Measurements from ENCODE around the gene SRGAP2C. TPM values are rescaled to one million over a fixed set of nuclear protein-coding genes. Genes with fewer than 3 reads are reported as not detected.
"Not testable (repeated sequence)": the region's sequence is repeated elsewhere in the genome, so short reads cannot be mapped to it uniquely, and the experiment has no call there.

The SRGAP2C gene
- total RNA-seq, 1 donor from 2014 or later, result 20.0 TPM

DNA sequence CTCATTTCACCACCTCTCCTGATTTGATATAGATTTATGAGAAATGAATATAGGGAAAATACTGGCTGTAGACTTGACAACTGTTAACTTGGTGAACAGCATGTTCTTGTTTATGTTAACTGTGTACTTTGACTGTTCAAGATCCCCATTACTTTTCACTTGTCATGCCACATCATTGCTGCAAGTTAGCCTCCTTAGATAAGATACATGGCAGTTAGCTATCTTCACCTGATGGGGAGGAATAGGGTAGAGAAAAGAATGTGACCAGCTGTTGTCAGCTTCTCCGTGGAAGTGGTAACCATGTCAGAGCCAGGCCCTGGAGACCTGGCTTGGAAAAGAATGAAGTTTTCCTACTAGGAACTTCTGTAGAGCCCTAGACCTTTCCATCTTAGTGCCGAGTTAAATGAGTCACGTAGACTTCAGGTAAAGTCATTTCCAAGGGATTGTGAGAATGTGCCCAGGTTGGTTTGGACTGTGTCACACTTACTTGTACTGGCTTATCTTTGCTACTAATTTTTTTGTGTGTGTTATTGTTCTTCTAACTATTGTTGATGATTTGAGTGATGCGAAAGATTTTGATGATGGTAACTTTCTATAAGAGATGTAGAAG lies 41.6 kb downstream of the SRGAP2C start:
- DNase-seq (ENCODE audit: low read depth, low spot score), result not testable (repeated sequence)

DNA sequence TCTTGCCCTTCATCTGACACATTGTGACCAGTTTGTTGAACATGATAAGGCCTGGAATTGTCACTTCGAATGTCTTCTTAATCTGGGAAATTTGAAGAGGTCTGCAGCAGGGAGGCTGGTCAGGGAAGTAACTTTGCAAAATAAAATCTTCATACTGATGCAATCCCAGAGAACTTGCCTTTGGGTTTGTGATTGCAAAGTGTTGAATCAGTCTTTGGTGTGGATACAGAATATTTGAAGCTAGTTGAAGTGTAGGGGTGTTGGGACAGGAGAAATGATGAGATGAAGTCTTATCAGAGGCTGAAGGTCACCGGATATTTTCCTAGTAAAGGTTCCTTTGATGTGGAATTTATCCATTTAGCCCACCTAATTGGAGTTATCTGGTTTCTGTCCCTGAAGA lies 42.1 kb downstream of the SRGAP2C start:
- not testable (repeated sequence) for DNase-seq (ENCODE audit: low read depth, low spot score)

DNA sequence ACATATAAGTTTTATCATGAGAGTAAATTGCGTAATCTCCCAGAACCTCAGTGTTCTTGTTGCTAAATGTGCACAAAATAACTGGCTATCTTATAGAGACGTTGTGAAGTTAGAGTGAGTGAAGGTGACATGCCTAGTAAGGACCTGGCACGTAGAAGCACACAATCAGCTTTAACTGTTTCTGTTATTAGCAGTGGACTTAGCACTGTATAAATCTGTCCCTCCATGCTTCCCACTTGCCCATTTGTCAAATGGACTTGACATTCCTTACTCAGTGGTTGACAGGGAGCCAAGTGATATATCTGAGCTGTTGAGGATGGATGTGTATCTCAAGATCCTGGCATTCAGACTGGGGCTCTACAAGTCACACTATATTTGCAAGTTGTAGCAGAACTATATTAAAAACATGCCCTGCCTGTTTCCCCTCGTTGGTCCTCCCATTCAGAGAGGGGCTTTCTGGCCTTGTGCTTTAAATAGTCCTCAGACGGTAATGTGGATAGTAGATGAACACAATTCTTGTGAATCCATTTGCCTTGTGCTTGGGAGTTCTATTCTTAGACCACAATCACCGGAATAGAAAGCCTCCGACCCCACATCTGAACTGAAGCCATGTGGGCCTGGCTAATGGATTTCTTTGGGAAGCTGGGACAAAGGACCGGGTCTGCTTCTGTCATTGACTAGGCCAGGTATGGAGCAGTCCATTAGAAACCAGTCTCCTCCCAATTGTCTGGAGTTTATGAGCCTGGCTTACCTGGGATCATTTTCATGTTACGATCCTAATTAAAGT lies 43.0 kb downstream of the SRGAP2C start:
- DNase-seq (ENCODE audit: low read depth, low spot score), result not testable (repeated sequence)

DNA sequence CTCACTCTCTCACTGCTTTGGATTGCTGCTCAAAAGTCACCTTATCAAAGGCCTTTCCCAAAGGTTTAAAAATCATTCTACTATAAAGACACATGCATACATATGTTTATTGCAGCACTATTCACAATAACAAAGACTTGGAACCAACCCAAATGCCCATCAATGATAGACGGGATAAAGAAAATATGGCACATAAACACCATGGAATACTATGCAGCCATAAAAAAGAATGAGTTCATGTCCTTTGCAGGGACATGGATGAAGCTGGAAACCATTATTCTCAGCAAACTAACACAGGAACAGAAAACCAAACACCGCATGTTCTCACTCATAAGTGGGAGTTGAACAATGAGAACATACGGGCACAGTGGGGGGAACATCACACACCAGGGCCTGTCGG lies 45.9 kb downstream of the SRGAP2C start:
- not testable (repeated sequence) for DNase-seq (ENCODE audit: low read depth, low spot score)

DNA sequence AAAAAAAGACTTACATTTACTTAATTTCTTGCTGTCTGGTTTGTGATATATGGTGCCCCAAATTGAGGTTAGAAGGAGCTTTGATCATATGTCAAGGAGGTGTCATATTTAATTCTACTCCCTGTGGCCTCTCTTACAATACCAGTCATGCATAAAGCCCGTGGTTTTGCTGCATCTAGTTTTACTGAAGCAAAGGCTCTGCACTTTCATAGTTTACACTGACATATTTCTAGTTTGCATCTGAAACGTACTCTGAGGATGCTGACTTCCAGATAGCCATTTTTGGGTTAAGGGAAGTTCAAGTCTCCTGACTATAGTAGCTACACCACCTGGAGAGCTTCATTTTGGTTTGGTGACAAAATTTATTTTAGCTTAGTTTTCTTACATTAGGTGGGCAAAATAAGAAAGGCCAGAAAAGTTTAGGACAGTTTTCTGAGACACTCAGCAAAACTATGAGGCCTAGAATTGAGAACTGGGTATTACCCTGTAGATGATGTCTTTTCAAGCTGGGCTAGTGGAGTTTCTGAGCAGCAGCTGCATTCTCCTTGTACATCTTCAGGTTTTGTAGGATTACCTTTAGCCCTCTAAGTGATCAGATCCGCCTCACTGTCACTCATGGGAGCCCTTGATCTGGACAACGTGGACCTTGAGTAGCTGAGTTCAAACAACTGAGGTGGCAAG lies 47.8 kb downstream of the SRGAP2C start:
- DNase-seq (ENCODE audit: low read depth, low spot score), result not testable (repeated sequence)

DNA sequence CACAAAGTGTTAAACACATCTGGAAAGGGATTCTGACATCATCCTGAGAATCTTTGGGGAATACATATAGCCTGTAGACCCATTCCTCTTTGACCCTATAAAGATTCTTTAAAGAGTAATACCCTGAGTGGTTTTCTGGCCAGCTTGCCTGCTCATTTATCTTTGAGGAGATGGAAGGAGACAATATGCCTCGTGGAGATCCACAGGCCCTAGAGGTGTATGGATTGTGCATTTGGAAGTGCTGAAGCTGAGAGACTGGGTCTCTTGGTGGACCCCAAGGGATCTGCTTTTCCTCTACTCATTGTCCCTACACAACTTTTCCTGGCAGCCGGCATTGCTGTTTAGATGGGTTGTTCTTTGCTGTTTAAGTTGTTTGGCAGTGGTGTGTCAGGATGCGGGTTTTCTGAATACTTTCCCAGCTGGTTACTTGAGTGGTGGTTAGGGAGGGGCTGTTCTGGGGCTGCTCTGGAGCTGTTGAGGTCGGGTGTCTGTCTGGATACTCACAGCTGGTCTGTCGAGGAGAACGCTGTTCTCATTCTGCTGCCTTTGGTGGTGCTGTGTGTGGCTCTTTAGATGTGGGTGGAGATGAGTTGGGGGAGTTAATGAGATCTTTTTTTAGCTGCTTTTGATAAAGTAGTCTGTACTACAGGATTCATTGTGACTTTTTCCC lies 49.5 kb downstream of the SRGAP2C start:
- DNase-seq (ENCODE audit: low read depth, low spot score), result not testable (repeated sequence)

DNA sequence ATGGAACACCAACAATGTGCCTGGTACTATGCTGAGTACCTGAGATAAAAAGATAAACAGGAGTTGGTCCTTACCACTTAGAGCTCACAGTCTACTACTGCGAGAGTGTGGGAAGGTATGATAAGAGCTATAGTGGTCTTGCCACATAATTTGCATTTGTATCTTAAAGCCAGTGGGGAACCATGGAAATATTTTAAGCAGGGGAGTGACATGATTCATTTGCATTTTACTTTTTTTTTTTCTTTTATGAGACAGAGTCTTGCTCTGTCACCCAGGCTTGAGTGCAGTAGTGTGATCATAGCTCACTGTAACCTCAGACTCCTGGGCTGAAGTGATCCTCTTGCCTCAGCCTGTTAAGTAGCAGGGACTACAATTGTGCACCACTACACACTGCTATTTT lies 53.6 kb downstream of the SRGAP2C start:
- not testable (repeated sequence) for DNase-seq (ENCODE audit: low read depth, low spot score)

DNA sequence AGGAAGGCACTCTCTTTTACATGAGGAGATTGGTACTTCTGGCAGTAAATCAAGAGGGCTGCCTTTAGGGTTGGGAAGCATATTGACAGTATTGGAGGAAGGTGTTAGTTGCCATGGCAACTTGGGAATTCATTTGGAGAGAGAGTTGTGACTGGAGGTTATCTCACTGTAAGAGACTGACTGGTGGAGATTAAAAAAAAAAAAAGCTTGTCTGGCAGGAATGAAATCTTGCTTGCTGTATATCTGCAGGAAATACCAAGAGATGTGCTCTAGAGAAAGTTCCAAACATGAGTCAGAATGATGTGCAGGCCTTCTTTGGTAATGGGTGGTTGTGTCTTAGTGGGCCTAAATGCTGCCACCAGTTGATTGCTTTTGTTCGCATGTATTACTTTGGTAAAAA lies 59.1 kb downstream of the SRGAP2C start:
- DNase-seq (ENCODE audit: low read depth, low spot score), result not testable (repeated sequence)

DNA sequence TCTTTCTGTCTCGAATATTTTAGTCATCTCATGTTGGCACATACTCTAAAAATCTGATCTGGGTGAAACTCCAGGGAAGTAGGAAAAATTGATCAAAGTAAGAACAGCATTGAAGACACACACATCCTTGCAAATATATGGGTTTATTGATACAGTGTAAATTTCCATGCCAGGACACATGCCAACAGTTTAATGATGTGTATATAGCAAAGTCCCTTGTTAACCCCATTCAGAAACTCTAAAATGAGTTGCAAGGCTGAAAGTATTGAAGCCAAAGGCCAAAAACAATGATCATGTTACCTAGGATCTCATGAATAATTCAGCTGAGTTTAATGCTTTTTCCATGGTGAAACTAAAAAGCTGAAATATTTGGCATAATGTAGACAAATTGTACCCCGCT lies 61.6 kb downstream of the SRGAP2C start:
- DNase-seq (ENCODE audit: low read depth, low spot score), result not testable (repeated sequence)

DNA sequence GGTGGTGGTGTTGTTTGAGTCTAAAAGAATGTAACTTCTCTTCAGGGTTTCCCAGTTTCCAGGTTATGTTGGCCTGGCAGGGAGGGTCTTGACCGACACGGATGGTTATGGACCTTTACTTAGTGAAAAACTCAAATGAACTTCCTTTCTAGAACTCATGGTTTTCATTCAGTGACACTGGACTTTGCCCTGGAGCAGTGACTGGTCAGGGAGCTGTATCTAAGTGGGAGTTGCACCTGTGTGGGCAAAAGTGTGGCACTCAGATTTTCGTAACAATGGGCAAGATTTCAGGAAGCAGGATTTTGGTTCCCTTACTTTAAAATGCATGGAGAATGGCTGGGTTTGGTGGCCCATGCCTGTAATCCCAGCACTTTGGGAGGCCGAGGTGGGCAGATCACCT lies 67.9 kb downstream of the SRGAP2C start:
- DNase-seq (ENCODE audit: low read depth, low spot score), result not testable (repeated sequence)

DNA sequence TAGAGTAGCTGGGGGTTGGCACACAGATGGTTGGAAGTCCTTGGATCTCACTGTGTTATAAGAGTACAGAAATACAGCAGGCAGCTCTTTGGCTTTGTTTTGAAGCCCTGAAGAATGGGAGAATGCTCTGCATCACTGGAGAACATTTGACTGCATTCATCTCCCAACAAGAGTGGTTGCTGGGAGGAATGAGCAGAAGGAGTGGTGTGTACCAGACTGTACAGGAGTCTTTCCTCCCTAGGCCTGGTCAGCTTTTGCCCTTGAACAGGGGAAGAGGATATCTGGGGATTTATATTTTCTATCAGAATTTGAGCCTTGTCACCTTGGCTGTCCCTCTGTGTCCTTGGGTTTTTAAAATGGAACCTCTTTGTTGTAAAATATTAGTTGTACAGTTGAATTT lies 69.8 kb downstream of the SRGAP2C start:
- DNase-seq (ENCODE audit: low read depth, low spot score), result not testable (repeated sequence)

DNA sequence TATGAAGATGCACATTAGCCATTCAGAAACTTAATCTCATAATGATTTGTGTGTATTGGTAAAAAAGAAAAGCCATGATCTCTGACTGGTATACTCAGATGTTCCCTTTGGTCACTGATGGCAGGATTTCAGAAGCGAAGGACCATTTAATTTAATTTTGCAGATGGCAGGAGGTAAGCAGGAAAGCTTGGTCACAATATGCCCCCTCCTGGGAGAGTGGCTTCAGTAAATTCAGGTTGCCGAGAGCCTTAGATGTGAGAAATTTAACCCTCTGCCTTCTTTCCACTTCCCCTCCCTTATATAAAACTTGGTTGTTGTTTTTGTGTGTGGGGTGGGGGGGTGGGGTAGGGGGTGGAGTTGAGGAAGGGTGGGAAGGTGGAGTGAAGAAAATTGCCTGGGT lies 72.9 kb downstream of the SRGAP2C start:
- not testable (repeated sequence) for DNase-seq (ENCODE audit: low read depth, low spot score)

DNA sequence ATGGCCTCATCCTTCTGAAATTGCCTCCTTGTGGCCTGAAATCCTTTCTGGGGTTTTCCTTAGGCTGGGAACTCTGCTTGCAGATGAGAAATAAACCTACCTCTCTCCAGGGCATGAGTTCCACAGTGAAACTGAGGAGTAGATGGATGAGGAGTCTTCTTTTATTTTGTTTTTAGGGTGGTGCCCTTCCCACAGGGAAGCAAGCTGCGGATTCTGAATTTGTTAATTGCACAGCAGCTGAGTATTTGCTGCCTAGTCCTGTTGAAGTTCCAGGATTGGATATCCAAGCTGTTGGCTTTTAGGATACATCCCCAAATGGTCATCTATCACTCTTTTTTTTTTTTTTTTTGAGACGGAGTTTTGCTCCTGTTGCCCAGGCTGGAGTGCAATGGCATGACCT lies 73.4 kb downstream of the SRGAP2C start:
- not testable (repeated sequence) for DNase-seq (ENCODE audit: low read depth, low spot score)

DNA sequence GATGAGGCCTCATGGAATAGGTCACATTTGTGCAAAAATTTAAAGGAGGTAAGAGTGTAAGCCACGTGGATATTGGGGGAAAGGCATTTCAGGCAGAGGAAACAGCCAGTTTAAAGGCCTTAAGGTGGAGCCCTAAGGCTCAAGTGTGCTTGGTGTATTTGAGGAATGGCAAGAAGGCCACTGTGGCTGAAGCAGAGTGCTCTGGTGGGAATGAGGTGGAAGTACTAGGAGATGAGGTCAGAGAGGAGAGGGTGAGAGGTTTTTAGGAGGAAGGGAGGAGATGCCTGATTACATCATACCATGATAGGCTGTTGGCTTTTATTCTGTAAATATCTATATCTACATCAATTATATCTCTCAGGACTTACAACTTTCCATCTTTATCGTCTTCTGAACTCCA lies 75.4 kb downstream of the SRGAP2C start:
- DNase-seq (ENCODE audit: low read depth, low spot score), result not testable (repeated sequence)

DNA sequence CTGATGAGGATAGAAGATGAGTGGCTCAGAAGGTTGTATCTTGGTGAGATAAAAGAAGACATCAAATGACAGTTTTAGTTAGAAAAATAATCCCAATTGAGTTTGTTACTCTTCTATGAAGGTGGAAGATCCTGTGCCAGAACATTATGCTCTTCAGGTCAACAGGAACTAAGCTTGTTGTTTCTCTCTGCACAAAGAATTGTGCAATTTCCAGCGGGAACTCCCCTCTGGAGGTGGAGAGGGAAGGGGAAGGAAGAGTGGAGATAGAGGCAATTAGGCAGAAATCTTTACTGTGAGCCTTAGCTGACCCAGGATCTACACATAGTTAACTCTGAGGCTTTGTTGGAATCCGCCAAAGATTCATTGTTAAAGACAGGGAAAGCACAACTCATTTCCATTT lies 77.4 kb downstream of the SRGAP2C start:
- DNase-seq (ENCODE audit: low read depth, low spot score), result not testable (repeated sequence)

DNA sequence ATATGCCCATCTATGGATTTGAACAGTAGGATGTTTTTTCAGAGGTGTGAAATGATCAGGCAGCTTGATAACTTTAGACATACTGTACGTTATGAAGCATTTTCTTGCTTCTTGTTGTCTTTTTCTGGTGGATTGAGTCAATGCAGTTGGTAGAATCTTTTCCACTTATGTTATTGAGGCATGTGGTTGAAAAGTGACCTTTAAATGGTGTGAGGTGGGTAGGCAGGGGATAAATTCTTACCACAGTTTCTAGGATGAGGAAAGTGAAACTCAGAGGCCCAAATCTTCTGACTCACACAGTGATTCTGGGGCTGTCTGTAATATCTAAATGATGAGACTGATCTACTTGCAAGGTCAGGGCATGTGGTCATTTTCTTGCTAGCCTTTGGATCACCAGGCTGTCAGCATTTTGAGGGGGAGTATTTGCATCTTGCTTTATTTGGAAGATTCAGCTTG lies 79.0 kb downstream of the SRGAP2C start:
- not testable (repeated sequence) for DNase-seq (ENCODE audit: low read depth, low spot score)

DNA sequence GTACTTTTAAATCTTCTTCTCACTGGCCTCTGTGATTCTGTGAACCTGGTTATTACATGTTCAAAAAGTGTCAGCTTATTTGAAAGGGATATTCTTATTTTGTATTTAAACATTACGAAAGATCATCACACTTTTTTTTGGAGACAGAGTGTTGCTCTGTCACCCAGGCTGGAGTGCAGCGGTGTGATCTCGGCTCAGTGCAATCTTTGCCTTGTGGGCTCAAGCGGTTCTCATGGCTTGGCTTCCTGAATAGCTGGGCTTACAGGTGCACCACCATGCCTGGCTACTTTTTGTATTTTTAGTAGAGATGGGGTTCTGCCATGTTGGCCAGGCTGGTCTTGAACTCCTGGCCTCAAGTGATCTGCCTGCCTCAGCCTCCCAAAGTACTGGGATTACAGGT lies 82.3 kb downstream of the SRGAP2C start:
- DNase-seq (ENCODE audit: low read depth, low spot score), result not testable (repeated sequence)

DNA sequence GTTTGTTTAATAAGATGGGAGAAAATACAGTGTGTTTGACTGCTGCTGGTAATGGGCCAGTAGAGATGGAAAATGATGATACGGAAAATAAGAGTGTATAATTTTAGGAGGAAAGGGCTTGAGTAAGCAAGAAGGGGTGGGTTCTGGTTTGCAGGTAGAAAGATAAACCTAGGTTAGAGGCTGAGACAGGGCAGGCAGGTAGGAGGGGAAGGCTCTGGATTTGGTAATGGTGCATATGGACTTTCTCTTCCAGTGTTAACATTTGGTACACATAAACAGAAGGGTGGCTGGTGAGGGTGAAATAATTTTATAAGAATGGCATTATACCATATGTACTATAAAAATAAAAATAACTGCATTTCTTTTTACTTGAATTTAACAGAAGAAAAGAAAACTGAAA lies 84.5 kb downstream of the SRGAP2C start:
- not testable (repeated sequence) for DNase-seq (ENCODE audit: low read depth, low spot score)

DNA sequence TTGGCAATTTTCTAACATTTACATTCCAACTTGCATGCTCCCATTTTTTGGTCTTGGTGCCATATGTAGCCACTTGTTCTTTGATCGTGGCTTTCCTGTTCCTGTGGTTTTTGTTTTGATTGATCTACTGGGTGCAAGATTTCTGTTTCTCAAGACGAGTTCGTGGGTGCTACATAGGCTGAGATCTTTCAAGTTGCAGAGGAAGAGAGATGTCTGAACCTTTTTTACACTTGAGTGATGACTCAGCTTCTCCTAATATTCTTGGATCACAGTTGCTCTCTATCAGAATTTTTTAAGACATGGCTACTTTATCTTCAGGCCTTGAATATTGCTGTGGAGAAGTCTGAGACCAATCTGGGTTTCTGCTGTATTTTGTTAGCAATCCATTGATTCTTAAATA lies 85.2 kb downstream of the SRGAP2C start:
- DNase-seq (ENCODE audit: low read depth, low spot score), result not testable (repeated sequence)

DNA sequence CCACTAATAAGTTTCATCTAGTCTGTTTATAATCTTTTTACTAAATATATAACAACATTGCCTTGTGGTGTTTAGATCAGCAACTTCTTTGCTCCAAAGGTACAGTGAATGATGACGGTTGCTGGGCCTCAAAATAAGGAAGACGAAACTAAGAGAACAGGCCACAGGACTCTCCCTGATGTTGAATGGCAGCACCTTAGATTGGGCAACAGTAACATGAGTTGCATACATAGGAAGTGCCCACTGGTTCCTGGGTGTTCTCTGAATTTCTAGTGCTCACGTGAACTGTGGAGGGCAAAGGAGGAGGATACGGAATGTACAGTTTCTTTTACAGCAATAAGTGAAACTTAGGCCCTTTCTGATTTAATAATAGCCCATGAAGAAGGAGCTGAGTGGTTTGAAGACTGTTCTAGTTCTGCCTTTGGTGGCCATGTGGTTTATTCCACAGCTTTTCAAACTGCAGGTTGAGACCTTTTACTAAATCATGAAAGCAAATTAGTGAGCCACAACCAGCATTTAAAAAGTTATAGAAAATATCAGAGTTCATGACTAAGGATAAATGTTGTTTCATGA lies 86.5 kb downstream of the SRGAP2C start:
- not testable (repeated sequence) for DNase-seq (ENCODE audit: low read depth, low spot score)

DNA sequence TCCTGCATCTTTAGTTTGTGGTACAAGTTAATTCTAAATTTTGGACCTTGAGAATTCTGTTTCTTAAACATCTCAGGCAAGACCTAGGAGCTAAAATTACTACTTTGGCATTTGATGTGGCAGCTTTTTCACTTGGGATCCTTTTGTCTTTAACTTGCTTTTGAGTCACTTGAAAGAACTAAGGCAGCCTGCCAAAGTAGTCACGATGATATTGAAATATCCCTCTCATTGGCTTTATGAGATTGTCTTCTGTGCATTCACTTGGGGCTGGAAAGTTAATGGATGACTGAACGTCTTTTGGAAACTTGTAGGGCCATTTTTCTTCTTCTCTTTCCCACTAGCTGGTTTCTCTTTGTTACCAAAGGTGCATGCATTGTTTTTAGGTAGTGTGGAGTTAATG lies 90.7 kb downstream of the SRGAP2C start:
- DNase-seq (ENCODE audit: low read depth, low spot score), result not testable (repeated sequence)
